ENCODE results near the gene MIB2. TPM values are rescaled to one million over a fixed set of nuclear protein-coding genes. Genes with fewer than 3 reads are reported as not detected.
"Not testable (repeated sequence)": the region's sequence is repeated elsewhere in the genome, so short reads cannot be mapped to it uniquely, and the experiment has no call there.

MIB2 gene
- polyA plus RNA-seq, 3 donors = 5.4 to 65.7 (median 5.6) TPM

DNA sequence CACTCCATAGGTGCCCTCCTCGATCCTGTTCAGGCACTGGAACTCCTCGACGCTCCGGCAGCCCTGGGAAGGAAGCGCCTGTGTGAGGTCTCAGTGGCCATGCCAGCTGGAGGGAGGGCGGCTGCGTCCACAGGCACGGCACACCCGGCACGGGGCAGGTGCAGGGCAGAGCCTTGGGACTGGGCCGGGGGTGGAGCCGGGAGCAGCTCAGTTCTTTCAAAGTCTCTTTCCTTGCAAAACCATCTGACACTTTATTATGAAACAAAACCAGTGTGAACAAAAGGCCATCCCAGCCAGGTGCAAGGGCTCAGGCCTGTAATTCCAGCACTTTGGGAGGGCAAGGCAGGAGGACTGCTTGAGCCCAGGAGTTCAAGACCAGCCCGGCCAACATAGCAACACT, 23.2 kb downstream of the MIB2 start:
- no CpG with 5 or more reads among the region's 13 CpGs for WGBS (ENCODE audit: insufficient coverage)
- not testable (repeated sequence) for H3K4me3 ChIP-seq (replicated peaks in 1 of 3; ENCODE audit: low read depth in 2 of 3, low read length in 3 of 3)

DNA sequence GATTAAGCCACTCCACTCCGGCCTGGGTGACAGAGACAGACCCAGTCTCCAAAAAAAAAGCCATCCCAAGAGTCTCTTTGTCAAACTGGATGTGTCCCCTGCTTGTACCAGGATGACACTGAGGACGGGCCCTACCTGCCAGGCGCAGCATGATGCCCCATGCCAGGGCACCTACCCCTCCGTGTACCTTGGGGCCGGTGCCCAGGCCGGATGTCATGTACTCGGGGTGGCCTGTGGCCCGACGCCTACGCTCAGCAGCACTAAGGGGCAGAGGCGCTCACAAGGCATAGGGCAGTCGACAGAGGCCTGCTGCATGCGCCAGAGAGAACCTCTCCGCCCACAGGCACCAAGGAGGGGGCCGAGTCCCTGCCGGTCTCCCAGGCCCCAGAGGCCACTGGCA, 24.1 kb downstream of the MIB2 start:
- not testable (repeated sequence) for H3K27ac Mint-ChIP-seq; H3K4me3 Mint-ChIP-seq; H3K27me3 Mint-ChIP-seq (ENCODE audit: low read depth in 3 of 3)

More for the DNA sequence above, 23.2 kb downstream of the MIB2 start:
- DNase-seq; H3K4me2 ChIP-seq (replicated peaks; ENCODE audit: extremely low read depth, low read length, poor library complexity, severe bottlenecking); H3K4me1 Mint-ChIP-seq; H4K20me1 ChIP-seq (ENCODE audit: insufficient read depth, low read length); intact Hi-C loops (cut with micrococcal nuclease); H3K9ac ChIP-seq (ENCODE audit: insufficient read depth, low read length, poor library complexity, severe bottlenecking); H3K4me1 ChIP-seq (ENCODE audit: control insufficient read depth in 1 of 2, insufficient read depth in 2 of 2, low read length in 2 of 2); H3K4me3 Mint-ChIP-seq; H3K27ac ChIP-seq (ENCODE audit: low read depth in 1 of 2, low read length in 2 of 2); H3K27me3 ChIP-seq (ENCODE audit: control insufficient read depth in 2 of 2, insufficient read depth in 2 of 2, low read length in 2 of 2); H3K27ac Mint-ChIP-seq; H3K9me3 Mint-ChIP-seq; H3K27me3 Mint-ChIP-seq (ENCODE audit: low read depth in 3 of 3); H3K9me3 ChIP-seq (replicated peaks in 1 of 2; ENCODE audit: control insufficient read depth in 1 of 2, insufficient read depth in 1 of 2, low read length in 2 of 2); H3K79me2 ChIP-seq (ENCODE audit: insufficient read depth, low read length); H2AFZ ChIP-seq (ENCODE audit: insufficient read depth, low read depth, low read length, poor library complexity, severe bottlenecking): not testable (repeated sequence)
- peaks cover 29 to 35% of the 10 kb centered on the region in 2 donors for H3K36me3 Mint-ChIP-seq
- peaks cover 16 to 24% of the 10 kb centered on the region in 2 donors for H3K36me3 ChIP-seq (replicated peaks in 1 of 2; ENCODE audit: control insufficient read depth in 1 of 2, insufficient read depth in 2 of 2, low read length in 2 of 2)

DNA sequence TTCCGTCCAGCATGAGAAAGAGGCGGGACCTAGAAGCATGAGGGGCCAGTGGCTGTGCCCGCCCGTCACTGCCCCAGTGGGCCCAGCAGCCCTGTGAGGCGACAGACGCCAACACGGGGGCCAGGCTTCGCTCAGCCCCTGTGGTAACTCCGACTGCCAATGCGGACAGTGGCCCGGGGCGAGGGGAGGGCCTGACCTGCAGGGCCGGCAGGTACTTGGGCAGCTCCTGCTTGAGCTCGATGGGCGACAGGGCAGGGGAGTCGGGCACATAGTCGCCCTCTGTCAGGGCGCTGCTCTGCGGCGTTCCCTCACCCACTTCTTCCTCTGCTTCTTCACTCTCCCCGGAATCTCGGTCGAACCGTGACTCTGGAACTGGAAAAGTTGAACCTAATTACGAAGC, 24.8 kb downstream of the MIB2 start:
- H3K9me3 Mint-ChIP-seq; H3K27ac ChIP-seq (ENCODE audit: low read depth in 1 of 2, low read length in 2 of 2); H2AFZ ChIP-seq (ENCODE audit: insufficient read depth, low read depth, low read length, poor library complexity, severe bottlenecking); H3K9me3 ChIP-seq (replicated peaks in 1 of 2; ENCODE audit: control insufficient read depth in 1 of 2, insufficient read depth in 1 of 2, low read length in 2 of 2); H3K4me1 Mint-ChIP-seq; H3K4me1 ChIP-seq (ENCODE audit: control insufficient read depth in 1 of 2, insufficient read depth in 2 of 2, low read length in 2 of 2); H3K27me3 ChIP-seq (ENCODE audit: control insufficient read depth in 2 of 2, insufficient read depth in 2 of 2, low read length in 2 of 2); H4K20me1 ChIP-seq (ENCODE audit: insufficient read depth, low read length); H3K4me3 ChIP-seq (replicated peaks in 1 of 3; ENCODE audit: low read depth in 2 of 3, low read length in 3 of 3); H3K4me3 Mint-ChIP-seq; intact Hi-C loops (cut with micrococcal nuclease); H3K27ac Mint-ChIP-seq; H3K27me3 Mint-ChIP-seq (ENCODE audit: low read depth in 3 of 3); DNase-seq; H3K9ac ChIP-seq (ENCODE audit: insufficient read depth, low read length, poor library complexity, severe bottlenecking); H3K79me2 ChIP-seq (ENCODE audit: insufficient read depth, low read length); H3K4me2 ChIP-seq (replicated peaks; ENCODE audit: extremely low read depth, low read length, poor library complexity, severe bottlenecking): not testable (repeated sequence)
- no CpG with 5 or more reads among the region's 25 CpGs for WGBS (ENCODE audit: insufficient coverage)
- H3K36me3 Mint-ChIP-seq = peaks cover 29 to 35% of the 10 kb centered on the region in 2 donors
- H3K36me3 ChIP-seq (replicated peaks in 1 of 2; ENCODE audit: control insufficient read depth in 1 of 2, insufficient read depth in 2 of 2, low read length in 2 of 2) = peaks cover 16 to 24% of the 10 kb centered on the region in 2 donors

More for the DNA sequence above, 24.1 kb downstream of the MIB2 start:
- peaks cover 29 to 35% of the 10 kb centered on the region in 2 donors for H3K36me3 Mint-ChIP-seq
- H3K27ac ChIP-seq (ENCODE audit: low read depth in 1 of 2, low read length in 2 of 2); DNase-seq; H3K9ac ChIP-seq (ENCODE audit: insufficient read depth, low read length, poor library complexity, severe bottlenecking); H4K20me1 ChIP-seq (ENCODE audit: insufficient read depth, low read length); intact Hi-C loops (cut with micrococcal nuclease); H3K27me3 ChIP-seq (ENCODE audit: control insufficient read depth in 2 of 2, insufficient read depth in 2 of 2, low read length in 2 of 2); H3K4me1 Mint-ChIP-seq; H3K9me3 Mint-ChIP-seq; H3K4me3 ChIP-seq (replicated peaks in 1 of 3; ENCODE audit: low read depth in 2 of 3, low read length in 3 of 3); H3K79me2 ChIP-seq (ENCODE audit: insufficient read depth, low read length); H2AFZ ChIP-seq (ENCODE audit: insufficient read depth, low read depth, low read length, poor library complexity, severe bottlenecking); H3K4me1 ChIP-seq (ENCODE audit: control insufficient read depth in 1 of 2, insufficient read depth in 2 of 2, low read length in 2 of 2); H3K9me3 ChIP-seq (replicated peaks in 1 of 2; ENCODE audit: control insufficient read depth in 1 of 2, insufficient read depth in 1 of 2, low read length in 2 of 2); H3K4me2 ChIP-seq (replicated peaks; ENCODE audit: extremely low read depth, low read length, poor library complexity, severe bottlenecking): not testable (repeated sequence)
- WGBS (ENCODE audit: insufficient coverage) = 100% methylated on average over 3 of the region's 16 CpGs
- H3K36me3 ChIP-seq (replicated peaks in 1 of 2; ENCODE audit: control insufficient read depth in 1 of 2, insufficient read depth in 2 of 2, low read length in 2 of 2) = peaks cover 16 to 24% of the 10 kb centered on the region in 2 donors

DNA sequence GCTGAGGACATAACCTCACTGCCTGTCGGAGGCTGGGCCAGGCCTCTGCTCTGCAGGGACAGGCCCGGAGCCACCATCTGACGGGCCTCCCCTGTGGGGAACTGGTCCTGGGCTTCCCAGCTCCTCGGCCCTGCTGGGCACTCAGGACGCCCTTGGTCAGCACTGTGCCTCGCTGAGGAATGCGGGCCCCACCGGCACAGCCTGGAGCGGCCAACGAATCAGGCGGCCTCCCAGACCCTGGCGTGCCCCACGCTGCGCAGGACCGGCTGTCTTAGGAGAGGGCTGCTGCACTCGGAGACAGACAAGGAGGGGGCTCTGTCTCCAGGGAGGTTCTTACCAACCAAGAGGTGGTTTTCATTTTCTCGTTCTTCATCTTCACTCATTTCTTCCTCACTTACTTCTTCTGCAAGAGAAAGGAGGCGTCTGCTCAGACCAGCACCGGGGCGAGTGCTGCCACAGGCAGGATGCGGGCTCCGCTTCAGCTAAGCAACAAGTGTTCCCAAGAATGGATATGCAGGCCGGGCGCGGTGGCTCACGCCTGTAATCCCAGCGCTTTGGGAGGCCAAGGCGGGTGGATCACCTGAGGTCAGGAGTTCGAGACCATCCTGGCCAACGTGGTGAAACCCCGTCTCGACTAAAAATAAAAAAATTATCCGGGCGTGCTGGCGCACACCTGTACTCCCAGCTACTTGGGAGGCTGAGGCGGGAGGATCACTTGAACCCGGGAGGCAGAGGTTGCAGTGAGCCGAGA, 25.6 kb downstream of the MIB2 start:
- H3K9me3 Mint-ChIP-seq; H3K9ac ChIP-seq (ENCODE audit: insufficient read depth, low read length, poor library complexity, severe bottlenecking); DNase-seq; H3K4me2 ChIP-seq (replicated peaks; ENCODE audit: extremely low read depth, low read length, poor library complexity, severe bottlenecking); H3K9me3 ChIP-seq (replicated peaks in 1 of 2; ENCODE audit: control insufficient read depth in 1 of 2, insufficient read depth in 1 of 2, low read length in 2 of 2); H3K4me3 Mint-ChIP-seq; H3K4me1 ChIP-seq (ENCODE audit: control insufficient read depth in 1 of 2, insufficient read depth in 2 of 2, low read length in 2 of 2); H4K20me1 ChIP-seq (ENCODE audit: insufficient read depth, low read length); intact Hi-C loops (cut with micrococcal nuclease); H3K4me3 ChIP-seq (replicated peaks in 1 of 3; ENCODE audit: low read depth in 2 of 3, low read length in 3 of 3); H3K27me3 ChIP-seq (ENCODE audit: control insufficient read depth in 2 of 2, insufficient read depth in 2 of 2, low read length in 2 of 2); H3K27ac Mint-ChIP-seq; H3K27ac ChIP-seq (ENCODE audit: low read depth in 1 of 2, low read length in 2 of 2); H3K4me1 Mint-ChIP-seq; H3K27me3 Mint-ChIP-seq (ENCODE audit: low read depth in 3 of 3); H2AFZ ChIP-seq (ENCODE audit: insufficient read depth, low read depth, low read length, poor library complexity, severe bottlenecking); H3K79me2 ChIP-seq (ENCODE audit: insufficient read depth, low read length): not testable (repeated sequence)
- H3K36me3 Mint-ChIP-seq = peaks cover 30 to 36% of the 10 kb centered on the region in 2 donors
- peaks cover 16 to 29% of the 10 kb centered on the region in 2 donors for H3K36me3 ChIP-seq (replicated peaks in 1 of 2; ENCODE audit: control insufficient read depth in 1 of 2, insufficient read depth in 2 of 2, low read length in 2 of 2)
- WGBS (ENCODE audit: insufficient coverage) = 98% methylated on average over 12 of the region's 38 CpGs
